ENCODE measurements around the gene LYSET.
A peak's percentile ranks its signal among the peaks of the same experiment; 100 is the strongest.

LYSET gene

GRCh38 chr14:93201155-93201704 lies 16.1 kb downstream of the LYSET start:
- Histone ChIP-seq H4K8ac (ENCODE audit: low read length) (no peak overlapping the region), H3K9ac (ENCODE audit: low read length) (no peak overlapping the region), H2BK120ac (ENCODE audit: low read depth, low read length) (no peak overlapping the region), H3K4me2 (ENCODE audit: low read length, poor library complexity, severe bottlenecking) (no peak overlapping the region), H3K4ac (ENCODE audit: low read depth in 1 of 2, low read length in 2 of 2) (no peak overlapping the region), H3K18ac (ENCODE audit: low read depth in 1 of 2, low read length in 2 of 2) (no peak overlapping the region), H3K9me3 (ENCODE audit: control insufficient read depth, low read length) (no peaks in the 10 kb centered on the region), H2BK5ac (ENCODE audit: low read depth, low read length, poor library complexity, severe bottlenecking) (no peak overlapping the region), H3K27me3 (ENCODE audit: control insufficient read depth in 1 of 2, insufficient read depth in 1 of 2, low read length in 2 of 2) (no peaks in the 10 kb centered on the region), H3K4me1 (ENCODE audit: control insufficient read depth, insufficient read depth, low read depth, low read length) (peaks cover 5% of the 10 kb centered on the region), H3K14ac (ENCODE audit: low read length in 2 of 2) (no peak overlapping the region), H2AK5ac (ENCODE audit: low read length, severe bottlenecking) (no peak overlapping the region), H3K27ac (ENCODE audit: low read length, poor library complexity, severe bottlenecking) (no peak overlapping the region), H2BK15ac (ENCODE audit: low read depth, poor library complexity, severe bottlenecking) (no peak overlapping the region), H3K4me3 (ENCODE audit: insufficient read depth in 1 of 2, low read depth in 1 of 2, low read length in 2 of 2) (no peak overlapping the region), H2AFZ (ENCODE audit: low read depth, low read length) (no peak overlapping the region), H3K36me3 (ENCODE audit: control insufficient read depth in 1 of 2, insufficient read depth in 2 of 2, low read depth in 1 of 2, low read length in 2 of 2) (peaks cover 0 to 6% of the 10 kb centered on the region in 2 experiments), H3K79me1 (replicated peaks; ENCODE audit: low read length, poor library complexity, severe bottlenecking) (peaks cover 20% of the 10 kb centered on the region), H4K91ac (ENCODE audit: low read length) (no peak overlapping the region), H2BK12ac (ENCODE audit: low read length in 2 of 2) (no peak overlapping the region), H3K23ac (ENCODE audit: low read length in 2 of 2) (no peak overlapping the region)
- DNase-seq, result no peak
- WGBS, result 98% methylated on average over 6 of the region's 7 CpGs

GRCh38 chr14:93206793-93207467 lies 21.8 kb downstream of the LYSET start, which contains the start of the genes GON7 and UBR7:
Gene GON7 (minus strand): TSS chr14:93207065. CDS start chr14:93207037, 28 bp downstream.
Gene UBR7 (plus strand): TSS chr14:93207256. CDS start chr14:93207292, 36 bp downstream.
- Histone ChIP-seq H2AFZ (ENCODE audit: low read depth, low read length) (peak within 1 kb of the TSS; percentile 78), H3K36me3 (ENCODE audit: control insufficient read depth in 1 of 2, insufficient read depth in 2 of 2, low read depth in 1 of 2, low read length in 2 of 2) (peaks cover 0 to 10% of the 10 kb centered on the region in 2 experiments)
- under 1% methylated on average over 57 of the region's 65 CpGs for WGBS

GRCh38 chr14:93207468-93208308 lies 22.6 kb downstream of the LYSET start:
- Histone ChIP-seq H2BK120ac (ENCODE audit: low read depth, low read length) (no peak overlapping the region), H3K4me1 (ENCODE audit: control insufficient read depth, insufficient read depth, low read depth, low read length) (peaks cover 5% of the 10 kb centered on the region), H3K4ac (ENCODE audit: low read depth in 1 of 2, low read length in 2 of 2) (peak overlapping the region in 1 of 2 experiments; percentile 47), H3K18ac (ENCODE audit: low read depth in 1 of 2, low read length in 2 of 2) (peak overlapping the region in 1 of 2 experiments; percentile 42), H3K4me2 (ENCODE audit: low read length, poor library complexity, severe bottlenecking) (peak overlapping the region; percentile 85), H2BK5ac (ENCODE audit: low read depth, low read length, poor library complexity, severe bottlenecking) (no peak overlapping the region), H3K27me3 (ENCODE audit: control insufficient read depth in 1 of 2, insufficient read depth in 1 of 2, low read length in 2 of 2) (no peaks in the 10 kb centered on the region), H3K14ac (ENCODE audit: low read length in 2 of 2) (no peak overlapping the region), H3K27ac (ENCODE audit: low read length, poor library complexity, severe bottlenecking) (peak overlapping the region; percentile 47), H3K9ac (ENCODE audit: low read length) (peak overlapping the region; percentile 92), H2BK15ac (ENCODE audit: low read depth, poor library complexity, severe bottlenecking) (no peak overlapping the region), H2AFZ (ENCODE audit: low read depth, low read length) (peak overlapping the region; percentile 74), H3K23ac (ENCODE audit: low read length in 2 of 2) (no peak overlapping the region), H4K8ac (ENCODE audit: low read length) (peak overlapping the region; percentile 10), H4K91ac (ENCODE audit: low read length) (no peak overlapping the region), H3K4me3 (ENCODE audit: insufficient read depth in 1 of 2, low read depth in 1 of 2, low read length in 2 of 2) (peak overlapping the region; percentile 69 to 98), H3K79me1 (replicated peaks; ENCODE audit: low read length, poor library complexity, severe bottlenecking) (peaks cover 19% of the 10 kb centered on the region), H2BK12ac (ENCODE audit: low read length in 2 of 2) (no peak overlapping the region), H2AK5ac (ENCODE audit: low read length, severe bottlenecking) (no peak overlapping the region), H3K36me3 (ENCODE audit: control insufficient read depth in 1 of 2, insufficient read depth in 2 of 2, low read depth in 1 of 2, low read length in 2 of 2) (peaks cover 0 to 18% of the 10 kb centered on the region in 2 experiments), H3K9me3 (ENCODE audit: control insufficient read depth, low read length) (no peaks in the 10 kb centered on the region)
- WGBS, result under 1% methylated on average over 22 of the region's 23 CpGs
- DNase-seq, result peak; percentile 79

More at GRCh38 chr14:93206793-93207467, 21.8 kb downstream of the LYSET start, which contains the start of the genes GON7 and UBR7:
- H3K79me1 ChIP-seq (replicated peaks; ENCODE audit: low read length, poor library complexity, severe bottlenecking), result peaks cover 17% of the 10 kb centered on the region
- no peak within 1 kb of the TSS for H3K23ac ChIP-seq (ENCODE audit: low read length in 2 of 2)
- peak within 1 kb of the TSS; percentile 53 to 57 for H3K4ac ChIP-seq (ENCODE audit: low read depth in 1 of 2, low read length in 2 of 2)
- H3K18ac ChIP-seq (ENCODE audit: low read depth in 1 of 2, low read length in 2 of 2), result peak within 1 kb of the TSS; percentile 42 to 95
- H2BK120ac ChIP-seq (ENCODE audit: low read depth, low read length), result no peak within 1 kb of the TSS
- peak within 1 kb of the TSS; percentile 75 to 98 for H3K4me3 ChIP-seq (ENCODE audit: insufficient read depth in 1 of 2, low read depth in 1 of 2, low read length in 2 of 2)
- peak within 1 kb of the TSS; percentile 74 for H3K27ac ChIP-seq (ENCODE audit: low read length, poor library complexity, severe bottlenecking)
- H3K9me3 ChIP-seq (ENCODE audit: control insufficient read depth, low read length), result no peaks in the 10 kb centered on the region
- H2BK12ac ChIP-seq (ENCODE audit: low read length in 2 of 2), result no peak within 1 kb of the TSS
- peak within 1 kb of the TSS; percentile 80 for H2BK15ac ChIP-seq (ENCODE audit: low read depth, poor library complexity, severe bottlenecking)
- no peak within 1 kb of the TSS for H2AK5ac ChIP-seq (ENCODE audit: low read length, severe bottlenecking)
- peak within 1 kb of the TSS in 1 of 2 experiments; percentile 1 for H3K14ac ChIP-seq (ENCODE audit: low read length in 2 of 2)
- peak within 1 kb of the TSS; percentile 66 for H4K8ac ChIP-seq (ENCODE audit: low read length)
- H3K4me1 ChIP-seq (ENCODE audit: control insufficient read depth, insufficient read depth, low read depth, low read length), result peaks cover 5% of the 10 kb centered on the region
- H3K9ac ChIP-seq (ENCODE audit: low read length), result peak within 1 kb of the TSS; percentile 92
- H3K4me2 ChIP-seq (ENCODE audit: low read length, poor library complexity, severe bottlenecking), result peak within 1 kb of the TSS; percentile 85
- peak; percentile 98 for DNase-seq
- H2BK5ac ChIP-seq (ENCODE audit: low read depth, low read length, poor library complexity, severe bottlenecking), result peak within 1 kb of the TSS; percentile 10
- no peaks in the 10 kb centered on the region for H3K27me3 ChIP-seq (ENCODE audit: control insufficient read depth in 1 of 2, insufficient read depth in 1 of 2, low read length in 2 of 2)
- H4K91ac ChIP-seq (ENCODE audit: low read length), result peak within 1 kb of the TSS; percentile 78

All from mesenchymal stem cell (in vitro differentiated cells and primary cell).